Activated naive CD4-positive, alpha-beta T cell treated with anti-CD3 and anti-CD28 coated beads, Interleukin-2, amount 50 U/mL, for 72 hours (primary cell): ENCODE results near the gene ZNF497. TPM values are rescaled to one million over a fixed set of nuclear protein-coding genes. Genes with fewer than 3 reads are reported as not detected.

ENCODE experiments used
- ATAC-seq, 2 donors: fragments of 150-1000 bp; cut with Tn5 transposase; 2 replicates each; pipeline ENCODE4 v1.10.0; 2021; ENCODE audit warnings: mild to moderate bottlenecking in 2 of 2, moderate library complexity in 2 of 2
- DNase-seq, 2 donors: peaks; one replicate each; pipeline ENCODE4 v3.0.0; 2021 to 2022; ENCODE audit warnings: low spot score in 2 of 2
- H3K27ac Mint-ChIP-seq, 2 donors: one replicate each; pipeline ENCODE4 v1.8.0; 2022; ENCODE audit warnings: mild to moderate bottlenecking in 2 of 2, mixed read lengths in 2 of 2
- H3K36me3 Mint-ChIP-seq, 2 donors: one replicate each; pipeline ENCODE4 v1.8.0; 2022; ENCODE audit warnings: mixed read lengths in 2 of 2
- H3K9me3 Mint-ChIP-seq, 2 donors: one replicate each; pipeline ENCODE4 v1.8.0; 2022; ENCODE audit warnings: mixed read lengths in 2 of 2
- total RNA-seq, 2 donors: library from RNA; stranded (reverse); gene quantifications; one replicate each; pipeline ENCODE4 v1.2.3, GENCODE V29; 2022

Gene ZNF497
- total RNA-seq, 2 donors from 2014 or later = 0.23 to 2.6 TPM

DNA sequence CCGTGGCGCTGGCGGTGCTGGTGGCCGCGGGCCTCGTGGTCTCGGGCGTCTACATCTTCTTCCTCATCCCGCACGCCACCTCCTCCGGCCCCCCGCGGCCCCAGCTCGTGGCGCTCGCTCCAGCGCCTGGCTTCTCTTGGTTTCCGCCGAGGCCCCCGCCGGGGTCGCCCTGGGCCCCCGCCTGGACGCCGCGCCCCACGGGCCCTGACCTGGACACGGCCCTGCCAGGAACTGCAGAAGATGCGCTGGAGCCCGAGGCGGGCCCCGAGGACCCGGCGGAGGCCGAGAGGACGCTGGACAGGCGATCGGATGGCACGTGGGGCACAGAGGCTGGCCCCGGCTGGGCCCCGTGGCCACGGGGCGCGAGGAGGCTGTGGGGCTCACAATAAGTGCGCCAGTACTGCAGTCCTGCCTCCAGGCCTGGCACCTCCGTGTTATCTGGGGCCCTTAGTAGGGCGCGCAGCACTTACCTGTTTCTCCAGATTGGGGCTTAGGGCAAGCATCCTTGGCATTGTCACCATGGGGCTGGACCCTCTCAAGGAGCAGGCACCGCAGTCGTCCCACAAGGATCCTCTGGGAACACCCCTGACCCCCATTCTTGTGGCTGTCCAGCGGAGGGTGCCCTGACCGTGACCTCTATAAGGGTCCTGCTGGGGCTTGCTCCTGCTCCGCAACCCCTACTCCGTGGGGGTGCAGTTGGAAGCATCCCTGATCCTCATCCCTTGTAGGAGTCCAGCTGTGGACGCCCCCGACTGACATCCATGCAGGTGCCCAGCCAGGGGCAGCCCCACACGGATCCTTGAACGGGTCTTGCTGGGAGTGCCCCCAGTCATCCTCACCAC is 34.4 kb upstream of the ZNF497 start:
- Mint-ChIP-seq H3K27ac (no peak overlapping the region), H3K36me3 (peaks cover 18 to 23% of the 10 kb centered on the region in 2 donors), H3K9me3 (no peaks in the 10 kb centered on the region)
- no peak for DNase-seq
- ATAC-seq = no peak

DNA sequence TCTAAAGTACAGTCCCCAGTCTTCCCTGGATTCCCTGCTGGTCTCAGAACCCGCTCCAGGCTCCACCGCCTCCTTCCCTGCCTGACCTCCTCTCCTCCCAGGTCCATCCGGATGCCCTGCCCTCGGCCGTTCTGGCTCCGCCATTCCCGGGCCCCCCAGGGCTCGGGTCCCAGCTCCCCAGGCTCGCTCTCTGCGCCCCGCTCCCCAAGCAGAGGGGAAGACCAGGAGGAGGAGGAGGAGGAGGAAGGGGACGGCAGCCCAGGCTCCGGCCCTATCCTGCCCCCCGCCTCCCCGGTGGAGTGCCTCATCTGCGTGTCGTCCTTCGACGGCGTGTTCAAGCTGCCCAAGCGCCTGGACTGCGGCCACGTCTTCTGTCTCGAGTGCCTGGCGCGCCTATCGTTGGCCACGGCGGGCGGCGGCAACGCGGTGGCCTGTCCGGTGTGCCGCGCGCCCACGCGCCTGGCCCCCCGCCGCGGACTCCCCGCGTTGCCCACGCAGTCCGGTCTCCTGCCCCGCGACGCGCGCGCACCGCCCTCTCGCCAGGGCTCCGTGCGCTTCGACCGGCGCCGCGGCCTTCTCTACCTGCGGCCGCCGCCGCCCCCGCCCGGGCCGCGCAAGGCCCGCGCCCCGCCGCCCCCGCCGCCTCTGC is 33.6 kb upstream of the ZNF497 start:
- Mint-ChIP-seq H3K27ac (no peak overlapping the region), H3K9me3 (no peaks in the 10 kb centered on the region), H3K36me3 (peaks cover 19 to 23% of the 10 kb centered on the region in 2 donors)
- DNase-seq = no peak
- ATAC-seq = no peak

DNA sequence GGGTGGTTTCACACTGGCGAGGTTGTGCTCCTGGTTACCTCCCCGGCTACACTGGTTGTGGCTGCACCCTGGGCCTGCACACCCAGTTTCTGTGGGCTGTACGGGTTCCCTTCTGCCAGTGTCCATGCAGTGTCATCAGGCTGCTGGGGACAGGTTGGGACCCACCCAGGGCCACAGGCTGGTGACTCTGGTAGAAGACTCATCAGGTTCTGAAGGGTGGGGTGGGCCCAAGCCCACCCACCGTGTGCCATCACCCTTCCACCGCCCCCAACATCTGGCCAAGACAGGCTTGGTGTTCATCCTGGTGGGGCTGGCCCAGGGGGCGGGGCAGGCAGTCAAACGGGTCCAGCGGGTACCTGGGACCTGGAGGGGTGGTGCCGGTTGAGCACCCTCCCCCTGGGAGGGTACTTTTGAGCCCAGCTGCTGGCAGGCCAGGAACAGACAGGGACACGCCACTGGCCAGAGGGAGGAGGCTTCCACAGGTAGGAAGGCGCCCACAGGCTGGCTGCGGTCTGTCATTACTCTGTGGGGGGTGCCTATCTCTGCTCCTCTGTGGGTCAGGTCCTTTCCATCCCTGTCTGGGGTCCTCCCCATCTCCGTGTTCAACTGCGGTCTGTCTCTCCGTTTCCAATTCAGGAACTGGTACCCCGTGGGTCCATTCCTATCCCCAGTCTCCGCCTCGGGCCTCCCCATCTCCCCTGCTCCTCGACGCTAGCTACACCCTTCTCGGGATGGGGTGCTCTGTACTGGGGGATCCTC is 32.8 kb upstream of the ZNF497 start, which contains the start of gene RNF225:
TSS of gene RNF225 (plus strand) at position 437 of the 759 bp plus-strand sequence. CDS start 434 bp downstream, outside the sequence.
- no peaks in the 10 kb centered on the region for H3K9me3 Mint-ChIP-seq
- H3K36me3 Mint-ChIP-seq = peaks cover 24 to 29% of the 10 kb centered on the region in 2 donors
- no peak for DNase-seq
- ATAC-seq = peak; percentile 13 to 21
- peak within 1 kb of the TSS in 1 of 2 donors; percentile 29 for H3K27ac Mint-ChIP-seq

DNA sequence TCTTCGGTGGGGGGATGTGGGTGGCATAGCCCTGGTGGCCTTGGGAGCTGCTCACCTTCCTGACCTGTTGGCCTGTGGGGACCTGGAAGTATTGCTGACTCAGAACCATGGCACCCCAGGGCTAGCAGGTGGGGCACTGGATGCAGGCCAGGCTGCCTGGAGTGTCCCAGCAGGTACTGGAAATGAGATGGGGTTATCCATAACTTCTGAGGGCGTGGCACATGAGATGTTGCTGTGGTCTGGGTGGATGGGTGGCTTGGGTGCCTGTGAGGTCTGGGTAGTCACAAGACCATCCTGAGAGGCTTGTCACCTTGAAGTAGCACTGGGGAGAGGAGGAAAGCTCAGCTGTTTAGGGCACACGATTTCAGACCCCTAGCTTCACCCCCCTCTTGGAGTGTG is 32.3 kb upstream of the ZNF497 start:
- H3K36me3 Mint-ChIP-seq = peaks cover 24 to 29% of the 10 kb centered on the region in 2 donors
- H3K9me3 Mint-ChIP-seq = no peaks in the 10 kb centered on the region
- no peak for DNase-seq
- ATAC-seq = peak; percentile 7 to 19
- H3K27ac Mint-ChIP-seq = peak overlapping the region in 1 of 2 donors; percentile 29

DNA sequence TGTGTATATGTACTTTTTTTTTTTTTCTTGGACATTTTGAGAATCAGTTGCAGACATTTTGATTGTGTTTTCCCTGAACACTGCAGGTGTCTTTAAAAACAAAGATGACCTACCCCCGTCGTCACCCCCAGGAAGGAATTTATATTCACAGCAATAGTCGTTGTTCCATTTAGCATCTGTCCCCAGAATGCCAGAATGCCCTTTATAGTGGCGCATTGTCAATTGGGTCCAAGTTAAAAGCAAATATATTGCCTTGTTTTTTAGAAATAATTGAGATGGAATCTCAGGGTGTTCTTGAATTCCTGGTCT is 31.1 kb upstream of the ZNF497 start:
- Mint-ChIP-seq H3K9me3 (no peaks in the 10 kb centered on the region), H3K36me3 (peaks cover 31 to 38% of the 10 kb centered on the region in 2 donors), H3K27ac (no peak overlapping the region)
- no peak for ATAC-seq
- no peak for DNase-seq

DNA sequence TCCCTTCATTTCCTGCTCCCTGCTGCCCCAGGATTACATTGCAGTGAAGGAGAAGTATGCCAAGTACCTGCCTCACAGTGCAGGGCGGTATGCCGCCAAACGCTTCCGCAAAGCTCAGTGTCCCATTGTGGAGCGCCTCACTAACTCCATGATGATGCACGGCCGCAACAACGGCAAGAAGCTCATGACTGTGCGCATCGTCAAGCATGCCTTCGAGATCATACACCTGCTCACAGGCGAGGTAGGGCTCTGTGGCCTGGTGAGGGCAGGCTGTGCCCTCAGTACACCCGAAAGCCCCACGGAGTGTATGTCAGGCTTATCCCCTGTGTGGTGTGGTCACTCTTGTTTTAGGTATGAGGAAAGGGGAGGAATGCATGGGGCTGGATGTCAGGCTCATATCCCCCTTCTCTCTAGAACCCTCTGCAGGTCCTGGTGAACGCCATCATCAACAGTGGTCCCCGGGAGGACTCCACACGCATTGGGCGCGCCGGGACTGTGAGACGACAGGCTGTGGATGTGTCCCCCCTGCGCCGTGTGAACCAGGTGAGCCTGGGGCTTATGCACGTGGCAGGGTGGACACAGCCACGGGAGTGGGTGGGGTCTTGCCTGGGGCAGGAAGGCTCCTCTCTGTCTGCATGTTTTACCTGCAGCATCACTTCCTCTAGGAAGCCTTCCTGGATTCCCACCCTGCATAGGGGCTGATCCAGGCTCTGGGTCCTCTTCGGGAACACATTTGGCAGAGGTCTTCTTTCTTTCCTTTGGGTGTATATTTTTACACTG is 30.6 kb upstream of the ZNF497 start:
- Mint-ChIP-seq H3K36me3 (peaks cover 36 to 44% of the 10 kb centered on the region in 2 donors), H3K27ac (peak overlapping the region in 1 of 2 donors; percentile 55), H3K9me3 (no peaks in the 10 kb centered on the region)
- DNase-seq = no peak
- no peak for ATAC-seq

DNA sequence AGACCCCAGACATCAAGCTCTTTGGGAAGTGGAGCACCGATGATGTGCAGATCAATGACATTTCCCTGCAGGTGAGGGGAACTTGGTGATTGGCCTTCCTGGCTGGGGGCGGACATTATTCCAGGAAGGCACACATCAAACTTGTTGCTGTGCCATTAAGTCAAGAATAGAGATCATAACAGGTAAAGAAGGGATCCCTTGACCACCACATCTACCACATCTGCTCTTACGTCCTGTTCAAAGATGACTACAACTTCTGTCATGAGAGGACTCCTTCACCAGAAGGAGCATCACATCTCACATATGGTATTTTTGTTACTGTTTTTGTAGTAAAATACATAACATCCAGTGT is 25.6 kb upstream of the ZNF497 start:
- no peak for DNase-seq
- Mint-ChIP-seq H3K27ac (peak overlapping the region; percentile 97), H3K9me3 (no peaks in the 10 kb centered on the region), H3K36me3 (peaks cover 33 to 42% of the 10 kb centered on the region in 2 donors)
- no peak for ATAC-seq

DNA sequence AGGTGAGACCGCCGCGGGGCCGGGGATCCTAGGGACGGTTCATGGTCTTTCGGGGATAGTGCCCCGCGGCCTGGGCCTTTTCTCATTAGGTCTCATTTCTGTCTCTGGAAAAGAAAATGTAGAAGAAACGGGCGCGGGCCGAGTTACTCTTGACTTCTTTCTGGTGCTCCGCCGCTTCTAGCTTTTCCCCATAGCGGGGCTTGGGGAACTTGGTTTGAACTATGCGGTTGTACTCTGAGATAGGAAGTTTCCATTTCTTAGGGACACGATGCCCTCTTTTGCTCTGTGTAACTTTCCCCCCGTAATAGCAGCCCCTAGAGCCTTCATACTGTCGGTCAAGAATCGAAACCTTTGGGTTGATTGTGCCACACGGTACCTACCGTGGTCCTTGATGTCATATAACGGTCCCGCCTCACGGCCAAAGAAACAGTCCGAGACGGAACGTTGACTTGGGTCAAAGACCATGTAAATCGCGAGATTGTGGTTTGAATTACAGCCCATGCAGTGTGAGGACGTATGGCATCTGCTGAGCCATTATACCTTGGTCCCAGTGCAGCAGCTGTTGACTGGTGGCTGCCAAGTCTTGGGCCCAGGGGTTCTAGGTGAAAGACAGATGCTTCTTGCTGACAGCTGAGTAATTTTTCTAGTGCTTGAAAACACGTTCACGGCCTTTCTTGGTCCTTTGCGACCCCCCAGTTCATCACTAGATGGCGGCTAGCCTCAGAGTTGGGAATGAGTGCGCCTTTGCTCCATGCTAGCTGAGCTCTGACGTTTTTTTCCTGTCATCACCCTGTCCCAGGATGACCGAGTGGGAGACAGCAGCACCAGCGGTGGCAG is 25.0 kb upstream of the ZNF497 start:
- H3K36me3 Mint-ChIP-seq = peaks cover 33 to 37% of the 10 kb centered on the region in 2 donors
- DNase-seq = no peak
- no peaks in the 10 kb centered on the region for H3K9me3 Mint-ChIP-seq
- ATAC-seq = no peak
- H3K27ac Mint-ChIP-seq = peak overlapping the region; percentile 97

DNA sequence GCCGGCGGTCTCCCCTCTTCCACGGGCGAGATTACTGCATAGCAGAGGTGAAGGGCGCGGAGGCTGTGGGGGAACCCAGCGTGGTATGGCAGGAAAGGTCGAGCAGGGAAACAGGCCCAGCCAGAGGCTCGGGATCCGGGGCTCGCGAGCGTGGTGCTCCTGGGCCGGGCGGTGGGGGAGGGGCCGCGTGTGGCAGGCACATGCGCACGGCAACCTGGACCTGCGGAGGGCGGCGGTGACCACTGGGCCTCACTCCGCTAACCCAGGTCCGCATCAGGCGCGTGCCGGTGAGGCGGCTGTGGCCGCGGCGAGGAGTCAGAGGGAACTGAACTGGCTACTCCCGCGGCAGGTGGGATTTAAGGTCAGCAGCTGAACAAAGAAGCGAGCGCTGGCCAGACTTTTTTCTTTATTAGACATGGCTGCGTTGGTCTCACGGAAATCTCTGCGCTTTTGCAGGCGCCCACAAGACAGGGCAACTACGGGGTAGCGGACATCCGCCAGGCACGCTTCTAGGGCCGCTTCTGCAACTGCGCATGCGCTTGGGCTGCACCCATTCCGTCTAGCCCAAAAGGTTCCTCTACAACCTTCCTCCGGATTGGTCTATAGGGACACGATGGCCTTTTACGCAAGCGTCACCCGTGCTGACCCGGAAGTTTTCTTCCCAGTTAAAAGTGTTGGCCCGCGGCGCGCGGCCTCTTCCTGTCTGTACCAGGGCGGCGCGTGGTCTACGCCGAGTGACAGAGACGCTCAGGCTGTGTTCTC is 24.2 kb upstream of the ZNF497 start, which contains the start of gene RPS5:
TSS of gene RPS5 (plus strand) at position 694 of the 762 bp plus-strand sequence. CDS start 869 bp downstream, outside the sequence.
- ATAC-seq (peak; percentile 96 to 98), DNase-seq (peak; percentile 95 to 96)
- peak within 1 kb of the TSS; percentile 97 for H3K27ac Mint-ChIP-seq
- H3K9me3 Mint-ChIP-seq = no peaks in the 10 kb centered on the region
- peaks cover 33 to 37% of the 10 kb centered on the region in 2 donors for H3K36me3 Mint-ChIP-seq

DNA sequence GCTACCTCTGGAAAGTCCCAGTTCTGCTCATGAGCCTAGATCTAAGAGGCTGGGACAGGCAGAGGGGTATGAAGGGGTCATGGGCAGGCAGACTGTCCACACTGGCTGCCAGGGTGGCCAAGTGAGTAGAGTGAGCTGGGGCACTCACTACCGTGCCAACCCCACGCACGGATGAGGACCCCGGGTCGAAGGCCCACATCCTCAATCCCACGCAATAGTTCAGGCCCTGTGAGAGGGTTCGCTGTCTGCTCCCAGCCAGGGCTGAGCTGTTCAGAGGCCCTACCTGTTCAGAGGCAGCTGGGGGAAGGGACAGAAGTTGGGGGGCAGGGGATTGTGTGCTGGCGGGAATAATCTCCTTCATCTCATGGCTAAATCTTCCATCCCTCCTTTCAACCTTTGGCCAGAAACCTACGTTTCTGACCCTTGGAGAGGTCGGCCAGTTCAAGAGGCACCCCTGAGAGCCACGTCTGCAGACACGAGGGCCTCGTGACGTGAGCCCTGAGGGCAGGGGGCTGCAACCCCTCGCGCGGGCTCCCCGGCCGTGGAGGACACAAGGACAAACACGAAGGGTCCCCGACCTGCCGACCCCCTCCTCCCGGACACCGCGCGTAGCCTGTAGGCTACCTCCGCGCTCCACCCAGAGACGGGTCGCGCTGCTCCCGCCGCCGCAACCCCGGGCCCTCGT is 23.5 kb upstream of the ZNF497 start:
- peak; percentile 1 to 3 for ATAC-seq

DNA sequence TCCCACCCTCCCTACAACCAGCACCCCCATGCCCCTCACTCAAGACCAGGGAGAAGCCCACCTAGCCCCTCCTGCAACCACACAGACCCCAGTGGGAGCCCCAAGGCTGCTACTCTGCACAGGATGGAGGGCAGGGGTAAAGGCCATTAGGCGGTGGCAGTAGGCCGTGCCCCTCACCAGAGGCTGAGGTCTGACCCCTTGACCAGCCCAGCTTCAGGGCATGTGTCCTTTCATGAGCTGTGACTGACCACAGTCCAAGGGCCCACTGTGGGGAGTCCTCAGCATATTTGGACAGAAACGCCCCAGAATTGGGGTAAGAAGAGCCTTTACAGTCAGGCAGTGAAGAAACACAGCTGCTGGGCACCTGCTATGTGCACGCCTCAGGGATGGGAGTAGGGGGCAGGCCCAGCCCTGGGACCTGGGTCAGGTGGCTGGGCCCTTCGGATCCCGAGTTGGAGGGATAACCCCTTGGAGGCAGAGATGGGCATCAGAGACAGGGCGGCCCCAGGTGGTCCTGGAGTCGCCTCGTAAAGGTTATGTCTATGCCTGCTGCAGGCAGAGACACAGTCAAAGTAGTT is 22.9 kb upstream of the ZNF497 start:
- Mint-ChIP-seq H3K36me3 (peaks cover 29 to 30% of the 10 kb centered on the region in 2 donors), H3K27ac (peak overlapping the region; percentile 97), H3K9me3 (no peaks in the 10 kb centered on the region)
- ATAC-seq (no peak), DNase-seq (no peak)

More for the DNA sequence above, 23.5 kb upstream of the ZNF497 start:
- no peak for DNase-seq
- H3K27ac Mint-ChIP-seq = peak overlapping the region; percentile 97
- H3K9me3 Mint-ChIP-seq = no peaks in the 10 kb centered on the region
- peaks cover 32 to 36% of the 10 kb centered on the region in 2 donors for H3K36me3 Mint-ChIP-seq

DNA sequence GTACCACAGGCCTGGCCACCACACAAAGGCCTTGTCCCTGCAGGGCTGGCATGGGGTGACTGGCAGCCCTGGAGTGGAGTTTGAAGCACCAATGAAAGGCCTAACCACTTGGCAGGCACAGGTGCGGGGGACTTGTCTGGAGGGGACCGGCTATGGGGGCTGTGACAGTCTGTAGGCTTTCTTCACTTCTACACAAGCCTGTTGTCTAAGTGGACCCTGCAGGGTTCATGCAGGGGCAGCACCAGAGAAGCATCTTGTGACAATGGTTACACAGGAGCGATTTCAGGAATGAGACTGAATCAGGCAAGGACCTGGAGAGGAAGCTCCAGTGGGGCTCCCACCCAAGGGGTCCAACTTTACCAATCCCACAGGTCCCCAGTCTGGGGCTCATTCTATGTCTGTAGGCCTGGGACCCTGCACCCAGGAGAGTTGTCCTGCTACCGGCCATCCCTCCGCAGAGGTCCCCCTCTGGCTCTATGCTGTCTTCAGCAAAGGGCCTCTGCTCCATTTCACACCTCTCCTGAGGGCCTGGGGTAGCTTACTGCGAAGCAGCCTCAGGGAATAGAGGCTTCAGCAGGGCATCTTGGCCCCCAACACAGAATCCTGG is 20.5 kb upstream of the ZNF497 start:
- no peak for ATAC-seq
- Mint-ChIP-seq H3K9me3 (no peaks in the 10 kb centered on the region), H3K36me3 (peaks cover 15 to 21% of the 10 kb centered on the region in 2 donors), H3K27ac (peak overlapping the region in 1 of 2 donors; percentile 92)
- no peak for DNase-seq

DNA sequence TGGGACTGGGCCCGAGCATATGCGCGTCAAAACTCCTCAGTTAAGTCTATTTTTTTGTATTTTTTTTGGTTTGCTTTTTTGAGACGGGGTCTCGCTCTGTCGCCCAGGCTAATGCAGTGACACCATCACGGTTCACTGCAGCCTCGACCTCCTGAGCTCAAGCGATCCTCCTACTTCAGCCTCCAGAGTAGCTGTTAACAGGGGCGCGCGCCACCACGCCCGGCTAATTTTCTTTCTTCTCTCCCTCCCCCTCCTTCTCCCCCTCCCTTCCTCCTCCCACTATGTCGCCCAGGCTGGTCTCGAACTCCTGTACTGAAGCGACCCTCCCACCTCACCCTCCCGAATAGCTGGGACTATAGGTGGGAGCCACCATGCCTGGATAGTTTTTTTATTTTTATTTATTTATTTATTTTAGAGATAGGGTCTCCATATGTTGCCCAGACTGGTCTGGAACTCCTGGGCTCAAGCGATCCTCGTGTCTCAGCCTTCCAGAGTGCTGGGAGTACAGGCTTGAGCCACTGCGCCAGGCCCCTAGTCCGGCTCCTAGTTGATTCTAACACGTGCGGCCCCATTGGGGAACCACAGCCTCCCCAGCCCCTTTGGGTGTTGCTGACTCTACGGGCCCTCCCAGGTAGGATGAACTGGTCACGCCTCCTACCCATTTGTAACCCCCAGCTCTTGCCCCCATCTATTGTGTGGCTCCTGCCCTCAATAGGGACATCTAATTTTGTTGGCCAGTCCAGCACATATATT is 19.1 kb upstream of the ZNF497 start:
- DNase-seq = no peak
- Mint-ChIP-seq H3K36me3 (peaks cover under 1 to 7% of the 10 kb centered on the region in 2 donors), H3K27ac (peak overlapping the region; percentile 92 to 98), H3K9me3 (no peaks in the 10 kb centered on the region)
- no peak for ATAC-seq
